ENCODE measurements around the gene EVA1C. TPM values are rescaled to one million over a fixed set of nuclear protein-coding genes. Genes with fewer than 3 reads are reported as not detected.
A peak's percentile ranks its signal among the peaks of the same experiment; 100 is the strongest.
"Not testable (repeated sequence)": the region's sequence is repeated elsewhere in the genome, so short reads cannot be mapped to it uniquely, and the experiment has no call there.

EVA1C gene
- total RNA-seq, 2 experiments from 2014 or later = 11.1 to 12.7 TPM

GRCh38 chr21:32427958-32428623 lies 15.6 kb downstream of the EVA1C start:
- Mint-ChIP-seq H3K4me3 (no peak overlapping the region), H3K27me3 (no peaks in the 10 kb centered on the region), H3K9me3 (no peaks in the 10 kb centered on the region), H3K36me3 (ENCODE audit: low read depth) (peaks cover 2% of the 10 kb centered on the region), H3K4me1 (ENCODE audit: low read depth) (peaks cover 2% of the 10 kb centered on the region), H3K27ac (no peak overlapping the region)
- H3K9me3 ChIP-seq (ENCODE audit: control insufficient read depth in 1 of 2, insufficient read depth in 1 of 2, low read length in 2 of 2) = no peaks in the 10 kb centered on the region
- H3K4me1 ChIP-seq (ENCODE audit: insufficient read depth, low read length) = no peaks in the 10 kb centered on the region
- H3K27ac ChIP-seq (ENCODE audit: low read depth in 1 of 2, low read length in 2 of 2) = no peak overlapping the region
- no peaks in the 10 kb centered on the region for H3K36me3 ChIP-seq (ENCODE audit: insufficient read depth, low read length)
- no peak overlapping the region for H3K4me3 ChIP-seq (ENCODE audit: low read length)
- no peak for TF ChIP-seq CTCF (IDR thresholded peaks at IDR 0.05)
- POLR2A ChIA-PET = no interaction called here
- CTCF ChIA-PET = no interaction called here
- intact Hi-C loops (cut with DNase I, micrococcal nuclease) = no loop called here
- no peaks in the 10 kb centered on the region for H3K27me3 ChIP-seq (ENCODE audit: control insufficient read depth in 1 of 2, insufficient read depth in 2 of 2, low read length in 2 of 2)
- ATAC-seq (ENCODE audit: poor library complexity) = no peak
- no peak for DNase-seq

GRCh38 chr21:32432982-32433660 lies 20.6 kb downstream of the EVA1C start:
- H3K27ac ChIP-seq (ENCODE audit: low read depth in 1 of 2, low read length in 2 of 2); intact Hi-C loops (cut with DNase I, micrococcal nuclease); H3K9me3 ChIP-seq (ENCODE audit: control insufficient read depth in 1 of 2, insufficient read depth in 1 of 2, low read length in 2 of 2); H3K36me3 ChIP-seq (ENCODE audit: insufficient read depth, low read length); H3K4me3 ChIP-seq (ENCODE audit: low read length); H3K4me1 ChIP-seq (ENCODE audit: insufficient read depth, low read length); POLR2A ChIA-PET; H3K27ac Mint-ChIP-seq; H3K27me3 Mint-ChIP-seq; H3K27me3 ChIP-seq (ENCODE audit: control insufficient read depth in 1 of 2, insufficient read depth in 2 of 2, low read length in 2 of 2); DNase-seq; H3K9me3 Mint-ChIP-seq; ATAC-seq (ENCODE audit: poor library complexity); H3K36me3 Mint-ChIP-seq (ENCODE audit: low read depth); H3K4me3 Mint-ChIP-seq; CTCF ChIA-PET: not testable (repeated sequence)
- peaks cover 17% of the 10 kb centered on the region for H3K4me1 Mint-ChIP-seq (ENCODE audit: low read depth)

GRCh38 chr21:32437729-32438128 lies 25.2 kb downstream of the EVA1C start:
- H3K27me3 ChIP-seq (ENCODE audit: control insufficient read depth in 1 of 2, insufficient read depth in 2 of 2, low read length in 2 of 2) = no peaks in the 10 kb centered on the region
- no peak overlapping the region for H3K4me3 ChIP-seq (ENCODE audit: low read length)
- intact Hi-C loops (cut with DNase I, micrococcal nuclease) = no loop called here
- ChIA-PET POLR2A (no interaction called here), CTCF (no interaction called here)
- TF ChIP-seq CTCF (IDR thresholded peaks at IDR 0.05) = no peak
- Mint-ChIP-seq H3K27me3 (no peaks in the 10 kb centered on the region), H3K4me3 (peak overlapping the region; percentile 30), H3K9me3 (no peaks in the 10 kb centered on the region), H3K27ac (no peak overlapping the region), H3K36me3 (ENCODE audit: low read depth) (no peaks in the 10 kb centered on the region), H3K4me1 (ENCODE audit: low read depth) (peaks cover 17% of the 10 kb centered on the region)
- H3K9me3 ChIP-seq (ENCODE audit: control insufficient read depth in 1 of 2, insufficient read depth in 1 of 2, low read length in 2 of 2) = no peaks in the 10 kb centered on the region
- DNase-seq = no peak
- no peak overlapping the region for H3K27ac ChIP-seq (ENCODE audit: low read depth in 1 of 2, low read length in 2 of 2)
- H3K4me1 ChIP-seq (ENCODE audit: insufficient read depth, low read length) = peaks cover 3% of the 10 kb centered on the region
- H3K36me3 ChIP-seq (ENCODE audit: insufficient read depth, low read length) = peaks cover 2% of the 10 kb centered on the region
- no peak for ATAC-seq (ENCODE audit: poor library complexity)
